AG08395 (cell line): ENCODE data around the gene TSR1.

Source experiments
- DNase-seq: peaks from one replicate; pipeline ENCODE4 v3.0.0; 2012; ENCODE audit warnings: mixed read lengths, low spot score

Gene TSR1

DNA sequence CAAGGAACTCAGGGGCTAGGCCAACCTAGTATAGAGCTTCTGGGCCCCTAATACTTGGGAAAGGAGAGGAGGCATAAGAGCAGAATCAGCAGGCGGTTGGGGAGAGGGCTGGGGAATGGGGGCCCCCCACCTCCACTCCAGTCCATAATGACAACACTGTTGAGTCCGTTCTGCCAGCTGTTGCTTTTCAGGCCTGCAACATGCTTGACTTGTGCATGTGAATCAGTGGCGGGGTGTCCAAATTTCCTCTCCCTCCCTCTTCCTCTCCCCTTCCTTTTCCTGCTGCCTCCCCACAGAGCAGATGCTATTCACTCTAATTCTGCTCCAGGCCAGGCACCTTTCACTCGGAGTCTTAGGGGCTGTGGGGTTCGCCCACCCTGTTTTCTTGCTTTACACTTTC lies 32.8 kb upstream of the TSR1 start:
- DNase-seq: no peak

DNA sequence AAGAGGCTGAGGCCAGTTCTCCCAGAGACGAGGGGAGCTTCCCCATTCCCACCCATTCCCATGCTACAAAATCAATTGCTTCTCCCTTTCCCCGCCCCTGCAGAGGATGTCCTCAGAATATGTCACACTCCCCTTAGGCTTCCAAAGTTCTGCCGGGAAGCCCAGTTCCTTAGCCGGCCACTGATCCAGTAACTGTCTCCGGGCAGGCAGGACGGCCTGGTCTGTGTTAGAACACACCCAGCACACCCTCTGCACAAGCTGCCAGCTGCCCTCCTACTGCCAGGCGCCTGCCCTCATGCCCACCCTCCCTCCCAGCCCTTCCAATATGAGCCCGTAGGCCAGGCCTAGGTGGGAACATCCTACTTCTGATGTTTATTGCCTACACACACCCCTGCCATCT lies 32.1 kb upstream of the TSR1 start:
- no peak for DNase-seq

- DNase-seq: no peak
Measured at GRCh38 chr17:2366747-2367494, 30.7 kb upstream of the TSR1 start.

GRCh38 chr17:2365132-2365531 lies 28.9 kb upstream of the TSR1 start:
- DNase-seq: no peak

- DNase-seq: no peak
Measured at GRCh38 chr17:2364763-2365116, 28.5 kb upstream of the TSR1 start.

DNA sequence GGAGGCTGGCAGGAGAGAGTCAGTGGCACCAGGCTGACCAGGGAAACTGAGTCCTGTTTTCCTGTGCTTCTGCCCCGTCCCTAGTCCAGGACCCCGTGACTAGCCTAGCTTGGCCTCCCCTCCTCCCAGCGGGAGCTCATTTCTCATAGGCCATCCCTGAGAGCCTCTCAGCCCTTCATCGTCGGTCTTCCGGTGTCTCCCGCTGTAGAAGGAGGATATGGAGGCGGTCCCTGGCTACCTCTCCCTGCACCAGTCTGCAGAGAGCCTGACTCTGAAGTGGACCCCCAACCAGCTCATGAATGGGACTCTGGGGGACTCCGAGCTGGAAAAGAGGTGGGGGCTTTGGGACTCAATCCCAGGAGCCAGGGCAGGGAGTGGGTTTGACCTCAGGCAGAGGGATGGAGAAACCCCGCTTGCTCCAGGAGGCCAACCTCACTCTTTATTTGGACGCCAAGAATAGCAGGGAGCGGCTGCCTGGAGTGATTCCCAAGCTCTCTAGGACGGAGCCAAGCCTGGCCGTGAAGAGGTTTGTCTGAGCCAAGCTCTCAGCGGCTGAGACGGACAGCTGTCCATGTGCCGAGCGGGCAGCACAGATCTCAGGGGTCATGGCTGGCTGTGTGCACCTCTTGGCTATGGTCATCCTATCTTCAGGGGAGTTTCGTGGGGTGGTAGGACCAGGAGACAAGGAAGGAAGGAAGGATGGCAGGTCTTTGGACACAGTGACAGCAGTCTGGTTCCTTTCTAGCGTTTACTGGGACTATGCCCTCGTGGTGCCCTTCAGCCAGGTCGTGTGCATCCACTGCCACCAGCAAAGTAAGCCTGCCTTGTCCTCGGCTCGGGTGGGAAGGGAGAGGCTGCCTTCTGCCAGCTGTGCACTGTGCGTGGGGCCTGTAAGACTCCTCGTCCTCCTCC lies 27.9 kb upstream of the TSR1 start:
- DNase-seq: no peak

GRCh38 chr17:2363318-2363717 lies 27.1 kb upstream of the TSR1 start:
- DNase-seq: no peak

DNA sequence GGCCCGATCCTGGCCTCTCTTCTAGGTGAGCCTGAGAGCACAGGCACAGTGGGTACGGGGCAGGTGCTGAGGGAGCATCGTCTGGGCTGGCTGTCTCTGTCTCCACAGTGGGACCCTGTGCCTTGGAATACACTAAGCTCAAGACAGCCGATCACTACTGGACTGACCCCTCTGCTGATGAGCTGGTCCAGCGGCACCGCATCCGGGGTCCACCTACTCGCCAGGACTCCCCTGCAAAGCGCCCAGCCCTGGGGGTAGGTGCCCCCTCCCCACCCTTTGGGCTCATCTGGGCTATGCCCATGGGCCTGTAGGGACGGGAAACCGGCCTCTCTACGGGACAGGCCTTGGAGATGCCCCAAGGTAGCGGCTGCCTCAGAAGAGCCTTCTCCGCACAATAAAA lies 26.6 kb upstream of the TSR1 start:
- no peak for DNase-seq

DNA sequence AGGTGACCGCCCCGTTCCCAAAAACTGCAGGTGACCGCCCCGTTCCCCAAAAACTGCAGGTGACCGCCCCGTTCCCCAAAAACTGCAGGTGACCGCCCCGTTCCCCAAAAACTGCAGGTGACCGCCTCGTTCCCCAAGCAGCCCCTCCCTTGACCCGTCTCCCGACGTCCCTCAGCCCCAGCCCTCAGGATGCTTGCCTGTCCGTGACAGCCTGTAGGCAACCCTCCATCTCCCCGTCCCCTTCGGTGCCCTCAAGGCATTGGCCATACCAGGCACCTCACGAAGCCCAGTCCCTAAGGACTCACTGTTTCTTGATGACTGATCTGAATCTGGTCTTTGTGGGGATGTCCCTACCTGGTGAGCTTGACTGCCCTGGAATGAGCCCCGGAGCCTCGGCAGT lies 26.2 kb upstream of the TSR1 start:
- DNase-seq: no peak

- DNase-seq: no peak
Measured at GRCh38 chr17:2362016-2362415, 25.8 kb upstream of the TSR1 start.

- DNase-seq: no peak
Measured at GRCh38 chr17:2361010-2361760, 24.9 kb upstream of the TSR1 start.

DNA sequence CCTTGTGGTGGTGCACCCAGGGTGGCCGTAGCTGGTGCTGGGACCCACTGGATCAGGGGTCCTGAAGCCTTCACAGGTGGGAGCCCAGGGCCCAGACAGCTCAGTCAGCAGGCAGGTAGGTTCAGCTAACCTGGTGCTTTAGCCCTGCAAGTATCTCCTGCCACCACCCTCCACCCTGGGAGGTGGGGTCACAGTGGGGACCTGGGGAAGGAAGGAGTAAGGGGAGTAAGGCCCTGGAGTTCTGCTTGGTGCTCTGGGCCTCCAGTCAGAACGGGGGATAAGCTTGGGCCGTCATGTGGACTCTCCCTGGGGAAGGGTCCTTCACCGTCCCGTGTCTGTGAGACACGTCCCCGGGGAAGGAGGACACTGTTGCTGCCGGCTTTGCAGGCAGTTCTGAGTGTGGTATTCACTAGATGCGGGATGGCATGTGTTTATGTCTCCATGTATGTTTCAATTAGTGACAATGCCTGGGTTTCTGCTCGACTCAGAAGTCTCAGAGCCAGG lies 21.7 kb upstream of the TSR1 start:
- no peak for DNase-seq

DNA sequence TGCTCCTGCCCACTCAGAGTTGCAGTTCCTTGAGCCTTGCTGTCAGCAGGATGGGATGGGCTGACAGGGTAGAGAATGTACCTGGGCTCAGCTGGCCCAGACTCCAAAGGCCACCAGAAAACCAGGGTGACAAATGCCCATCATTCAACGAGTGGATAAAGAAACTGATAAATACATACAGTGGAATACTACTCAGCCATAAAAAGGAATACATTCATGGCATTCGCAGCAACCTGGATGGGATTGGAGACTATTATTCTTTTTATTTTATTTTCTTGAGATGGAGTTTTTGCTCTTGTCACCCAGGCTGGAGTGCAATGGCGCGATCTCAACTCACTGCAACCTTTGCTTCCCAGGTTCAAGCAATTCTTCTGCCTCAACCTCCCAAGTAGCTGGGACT lies 21.0 kb upstream of the TSR1 start:
- no peak for DNase-seq

DNA sequence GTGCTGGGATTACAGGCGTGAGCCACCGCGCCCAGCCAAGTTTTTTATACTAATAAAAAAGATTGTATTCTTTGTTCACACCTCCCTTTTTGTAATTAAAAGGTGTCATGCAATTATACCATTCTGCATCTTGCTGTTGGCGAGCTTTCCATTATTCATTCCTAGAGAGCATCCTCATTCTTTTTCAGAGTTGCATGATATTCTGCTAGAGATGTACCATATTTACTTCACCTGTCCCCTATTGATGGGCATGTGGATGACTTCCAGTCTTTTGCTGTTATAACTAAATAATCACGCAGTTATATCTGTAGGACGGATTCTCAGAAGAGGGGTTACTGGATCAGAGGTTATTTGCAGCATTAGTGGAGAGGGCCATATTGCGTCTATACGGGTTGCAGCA lies 18.1 kb upstream of the TSR1 start:
- no peak for DNase-seq

GRCh38 chr17:2351269-2351668 lies 15.0 kb upstream of the TSR1 start:
- no peak for DNase-seq

DNA sequence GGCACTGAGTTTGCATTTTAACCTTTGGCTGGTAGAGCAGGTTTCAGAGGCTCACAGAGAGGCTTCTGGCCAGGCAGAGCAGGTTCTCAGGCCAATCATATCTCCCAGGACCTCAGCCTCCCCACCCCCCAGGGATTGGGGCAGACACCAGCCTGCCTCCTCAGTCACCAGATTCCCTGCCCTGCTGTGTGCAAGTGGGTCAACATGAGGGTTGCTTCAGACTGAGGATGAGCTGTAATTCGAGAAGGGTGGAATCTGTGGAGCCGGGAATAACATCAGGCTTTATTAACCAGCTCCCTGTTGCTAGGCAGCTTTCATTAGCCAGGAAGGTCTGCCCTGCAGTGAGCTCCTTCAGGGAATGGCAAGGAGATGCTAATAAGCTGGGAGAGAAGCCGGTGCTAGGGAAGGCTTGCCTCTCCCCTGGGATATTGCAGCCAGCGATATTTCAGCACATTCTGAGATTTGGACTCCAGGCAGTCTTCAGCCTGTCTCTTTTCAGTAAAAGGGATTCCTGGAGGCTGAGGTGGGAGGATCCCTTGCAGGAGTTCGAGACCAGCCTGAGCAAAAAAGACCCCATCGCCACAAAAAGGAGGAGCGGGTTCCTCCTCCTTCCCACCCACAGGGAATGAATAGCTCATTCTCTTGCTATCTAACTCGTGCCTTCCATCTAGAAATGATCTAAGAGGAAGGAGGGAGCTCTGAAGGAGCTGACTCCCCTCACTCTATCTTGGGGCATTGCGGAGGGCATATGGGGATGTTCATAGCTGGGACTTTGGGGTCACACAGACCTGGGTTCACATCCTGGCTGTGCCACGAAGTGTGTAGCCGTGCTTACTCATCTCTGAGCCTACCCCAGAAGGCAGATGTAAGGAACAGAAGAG lies 11.8 kb upstream of the TSR1 start:
- peak; percentile 84 for DNase-seq

DNA sequence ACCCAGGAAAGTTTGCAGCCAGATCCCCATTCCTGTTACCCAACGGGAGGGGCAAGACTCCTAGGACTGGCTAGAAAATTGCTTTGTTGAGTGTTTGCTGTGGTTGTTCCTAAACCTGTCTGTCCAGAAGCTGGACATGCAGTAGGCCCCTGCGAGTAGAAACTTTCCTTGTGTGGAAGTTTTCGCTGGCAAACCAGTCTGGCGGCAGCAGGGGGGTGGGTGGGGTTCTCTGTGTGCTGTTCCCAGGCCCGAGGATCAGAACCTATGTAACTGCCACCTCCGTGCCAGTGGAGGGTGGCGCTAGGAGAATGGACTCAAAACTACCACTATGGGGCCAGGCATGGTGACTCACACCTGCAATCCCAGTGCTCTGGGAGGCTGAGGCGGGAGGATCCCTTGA lies 10.2 kb upstream of the TSR1 start:
- DNase-seq: no peak

GRCh38 chr17:2344528-2344927 lies 8.3 kb upstream of the TSR1 start:
- no peak for DNase-seq

DNA sequence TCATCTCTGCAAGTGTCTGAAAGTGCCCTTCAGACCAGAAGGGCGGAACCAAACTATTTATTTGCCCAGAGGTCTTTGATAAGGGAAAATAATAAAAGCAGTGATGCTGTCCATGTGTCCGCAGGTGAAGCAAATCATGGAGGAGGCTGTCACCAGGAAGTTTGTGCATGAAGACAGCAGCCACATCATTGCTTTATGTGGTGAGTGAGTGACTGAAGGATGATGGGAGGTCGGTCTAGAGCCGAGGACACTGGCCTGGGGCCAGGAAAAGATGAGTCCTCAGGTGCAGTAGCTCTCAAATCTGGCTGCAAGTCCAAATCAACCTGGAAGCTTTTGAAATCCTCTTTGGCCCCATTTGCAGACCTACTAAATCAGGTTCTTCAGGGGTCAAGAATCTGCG lies 7.2 kb upstream of the TSR1 start:
- no peak for DNase-seq

- no peak for DNase-seq
Measured at GRCh38 chr17:2338315-2338657, 2.0 kb upstream of the TSR1 start.

- DNase-seq: peak; percentile 85
Measured at GRCh38 chr17:2337544-2338314, 1.5 kb upstream of the TSR1 start.
